Nephron (organoid): Measurements from ENCODE around the gene EPS8L2.
A peak's percentile ranks its signal among the peaks of the same experiment; 100 is the strongest.

Source experiments
- H3K27ac Mint-ChIP-seq, 3 experiments: 2 replicates each; pipeline ENCODE4 v1.8.0; 2020; ENCODE audit warnings: mixed read lengths in 3 of 3, mild to moderate bottlenecking in 2 of 3, moderate library complexity in 1 of 3
- H3K27me3 Mint-ChIP-seq: 2 replicates; pipeline ENCODE4 v1.8.0; 2021; ENCODE audit warnings: low read depth, mild to moderate bottlenecking, moderate library complexity, mixed read lengths
- H3K36me3 Mint-ChIP-seq: 2 replicates; pipeline ENCODE4 v1.8.0; 2020; ENCODE audit warnings: low read depth, mixed read lengths
- H3K4me1 Mint-ChIP-seq: 2 replicates; pipeline ENCODE4 v1.8.0; 2020; ENCODE audit warnings: mixed read lengths
- H3K4me3 Mint-ChIP-seq, 3 experiments: 2 replicates each; pipeline ENCODE4 v1.8.0; 2020; ENCODE audit warnings: mild to moderate bottlenecking in 3 of 3, mixed read lengths in 3 of 3, moderate library complexity in 2 of 3
- H3K9me3 Mint-ChIP-seq: 2 replicates; pipeline ENCODE4 v1.8.0; 2020; ENCODE audit warnings: mixed read lengths
- CTCF ChIP-seq, 3 experiments: fragments of 200-600 bp; sonication (generic); IDR thresholded peaks; one replicate each; pipeline ENCODE4 v1.5.0; 2021; ENCODE audit warnings: antibody characterized with exemption in 3 of 3; ENCODE audit not compliant: unreplicated experiment in 3 of 3

EPS8L2 gene

GRCh38 chr11:763549-764321, 57.7 kb downstream of the EPS8L2 start:
- H3K4me1 Mint-ChIP-seq, result no peaks in the 10 kb centered on the region
- H3K4me3 Mint-ChIP-seq, result no peak overlapping the region
- no peak overlapping the region for H3K27ac Mint-ChIP-seq
- H3K36me3 Mint-ChIP-seq, result peaks cover 31% of the 10 kb centered on the region
- TF ChIP-seq CTCF (IDR thresholded peaks at IDR 0.05; ENCODE audit: unreplicated experiment in 3 of 3), result no peak
- no peaks in the 10 kb centered on the region for H3K27me3 Mint-ChIP-seq
- no peaks in the 10 kb centered on the region for H3K9me3 Mint-ChIP-seq

- Mint-ChIP-seq H3K4me3 (no peak overlapping the region), H3K4me1 (no peaks in the 10 kb centered on the region), H3K36me3 (peaks cover 36% of the 10 kb centered on the region), H3K9me3 (no peaks in the 10 kb centered on the region), H3K27me3 (no peaks in the 10 kb centered on the region), H3K27ac (no peak overlapping the region)
- no peak for TF ChIP-seq CTCF (IDR thresholded peaks at IDR 0.05; ENCODE audit: unreplicated experiment in 3 of 3)
These were observed 58.4 kb downstream of the EPS8L2 start for GRCh38 chr11:764322-765024.

GRCh38 chr11:765025-765801, 59.2 kb downstream of the EPS8L2 start:
- Mint-ChIP-seq H3K4me1 (no peaks in the 10 kb centered on the region), H3K27ac (no peak overlapping the region), H3K9me3 (no peaks in the 10 kb centered on the region), H3K4me3 (no peak overlapping the region), H3K27me3 (no peaks in the 10 kb centered on the region), H3K36me3 (peaks cover 34% of the 10 kb centered on the region)
- TF ChIP-seq CTCF (IDR thresholded peaks at IDR 0.05; ENCODE audit: unreplicated experiment in 3 of 3), result peak; percentile 41 to 49 (median 42)

GRCh38 chr11:765802-766091, 59.7 kb downstream of the EPS8L2 start:
- no peaks in the 10 kb centered on the region for H3K4me1 Mint-ChIP-seq

More at GRCh38 chr11:765802-766091, 59.7 kb downstream of the EPS8L2 start:
- TF ChIP-seq CTCF (IDR thresholded peaks at IDR 0.05; ENCODE audit: unreplicated experiment in 3 of 3), result no peak
- no peak overlapping the region for H3K4me3 Mint-ChIP-seq
- H3K27me3 Mint-ChIP-seq, result no peaks in the 10 kb centered on the region
- H3K9me3 Mint-ChIP-seq, result no peaks in the 10 kb centered on the region
- peaks cover 32% of the 10 kb centered on the region for H3K36me3 Mint-ChIP-seq
- no peak overlapping the region for H3K27ac Mint-ChIP-seq
